T-helper 22 cell (primary cell): ENCODE measurements around the gene GNS.
"Not testable (repeated sequence)": the region's sequence is repeated elsewhere in the genome, so short reads cannot be mapped to it uniquely, and the experiment has no call there.

ENCODE experiments used
- DNase-seq: peaks from one replicate; pipeline ENCODE4 v3.0.0-alpha.2; 2020; ENCODE audit warnings: low read depth

The GNS gene

DNA sequence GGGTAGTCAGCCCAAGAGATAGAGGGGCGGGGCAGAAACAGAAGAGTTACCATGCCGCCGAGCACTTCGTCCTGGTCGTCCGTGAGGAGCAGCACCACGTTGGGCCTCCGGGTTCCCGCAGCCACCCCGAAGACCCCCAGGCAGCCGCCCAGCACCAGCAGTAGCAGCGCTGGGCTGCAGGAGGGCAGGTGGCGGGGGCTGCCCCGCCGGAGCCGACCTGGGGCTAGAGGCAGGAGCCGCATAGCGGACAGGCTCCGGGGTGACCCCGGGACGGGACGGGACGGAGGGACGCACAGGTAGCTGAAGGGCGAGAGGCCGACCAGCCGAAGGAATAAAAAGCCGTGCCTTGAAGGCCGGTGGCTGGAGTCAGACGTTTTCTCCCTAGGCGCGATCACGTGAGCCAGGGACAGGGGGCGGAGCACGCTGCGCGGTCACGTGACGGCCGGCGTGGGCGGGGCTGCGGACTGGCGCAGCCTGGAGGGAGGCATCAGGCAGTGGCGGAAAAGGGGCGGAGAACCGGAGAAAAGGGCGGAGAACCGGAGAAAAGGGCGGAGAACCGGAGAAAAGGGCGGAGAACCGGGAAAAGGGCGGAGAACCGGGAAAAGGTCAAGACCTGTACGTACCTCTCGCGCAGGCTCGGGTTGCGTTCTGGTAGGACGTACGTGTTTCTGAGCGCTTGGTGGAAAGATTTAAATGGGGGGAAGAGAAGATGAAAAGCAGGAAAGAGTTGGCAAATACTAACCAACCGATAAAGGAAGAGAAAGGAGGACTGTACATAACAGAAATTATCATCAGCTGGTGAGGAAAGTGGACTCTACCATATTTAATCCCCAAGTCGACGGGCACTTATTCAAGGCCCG, at the start of gene GNS:
Gene GNS, minus strand, starts transcription at position 372 of the 860 bp plus-strand sequence. Its CDS starts 130 bp downstream, at position 242.
- DNase-seq, result peak; percentile 88

DNA sequence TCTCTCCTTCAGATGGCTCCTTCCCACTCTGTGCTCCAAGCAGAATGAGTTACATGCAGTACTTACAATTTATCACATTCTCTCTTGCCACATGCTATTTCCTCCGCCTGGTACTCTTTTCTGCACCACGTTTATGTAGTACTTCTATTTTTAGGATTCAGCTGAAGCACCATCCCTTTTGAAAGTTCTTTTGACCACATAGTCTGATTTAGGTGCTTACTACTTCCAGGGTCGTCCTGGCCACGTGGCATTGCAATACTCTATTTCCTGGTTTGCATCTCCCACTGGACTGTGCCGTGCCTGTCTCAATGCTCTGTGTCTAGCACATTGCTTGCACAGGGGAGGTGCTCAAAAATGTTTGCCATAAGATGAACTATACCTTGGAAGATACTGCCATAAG, 48.9 kb upstream of the GNS start:
- no peak for DNase-seq

DNA sequence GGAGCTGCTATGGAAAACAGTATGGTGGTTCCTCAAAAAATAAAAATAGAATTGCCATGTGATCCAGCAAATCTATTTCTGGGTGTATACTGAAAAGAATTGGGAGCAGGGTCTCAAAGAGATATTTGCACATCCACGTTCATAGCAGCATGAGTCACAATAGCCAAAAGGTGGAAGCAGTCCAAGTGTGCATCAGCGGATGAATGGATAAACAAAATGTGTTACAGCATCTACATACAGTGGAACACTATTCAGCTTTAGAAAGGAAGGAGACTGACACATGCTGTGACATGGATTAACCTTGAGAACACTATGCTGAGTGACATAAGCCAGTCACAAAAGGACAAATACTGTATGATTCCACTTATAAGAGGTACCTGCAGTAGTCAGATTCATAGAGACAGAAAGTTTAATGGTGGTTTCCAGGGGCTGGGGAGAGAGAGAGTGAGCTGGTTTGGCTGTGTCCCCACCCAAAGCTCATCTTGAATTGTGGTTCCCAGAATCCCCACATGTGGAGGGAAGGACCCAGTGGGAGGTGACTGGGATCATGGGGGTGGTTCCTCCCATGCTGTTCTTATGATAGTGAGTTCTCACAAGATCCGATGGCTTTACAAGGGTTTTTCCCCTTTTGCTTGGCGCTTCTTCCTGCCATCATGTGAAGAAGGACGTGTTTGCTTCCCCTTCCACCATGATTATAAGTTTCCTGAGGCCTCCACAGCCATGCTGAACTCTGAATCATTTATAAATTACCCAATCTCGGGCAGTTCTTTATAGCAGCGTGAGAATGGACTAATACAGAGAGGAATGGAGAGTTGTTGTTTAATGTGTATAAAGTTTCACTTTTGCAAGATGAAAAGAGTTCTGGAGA, 47.6 kb upstream of the GNS start:
- DNase-seq, result no peak

DNA sequence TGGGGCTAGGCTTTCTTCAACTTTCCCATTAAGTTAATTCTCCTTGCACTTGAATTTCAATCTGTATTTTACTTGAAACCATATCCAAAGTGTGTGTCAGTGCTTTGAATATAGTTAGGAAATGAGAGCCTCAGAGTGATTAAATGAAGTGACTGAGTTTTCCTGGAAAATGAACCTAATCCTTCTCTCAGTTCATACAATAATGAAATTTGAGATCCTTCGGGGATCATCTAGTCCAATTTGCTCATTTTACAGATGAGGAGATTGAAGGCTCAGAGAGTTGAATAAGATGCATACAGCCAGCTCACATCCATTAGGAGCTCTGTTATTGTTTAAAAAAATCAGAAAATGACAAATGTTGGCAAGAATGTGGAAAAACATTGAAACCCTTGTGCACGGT, 47.0 kb upstream of the GNS start:
- DNase-seq, result no peak

DNA sequence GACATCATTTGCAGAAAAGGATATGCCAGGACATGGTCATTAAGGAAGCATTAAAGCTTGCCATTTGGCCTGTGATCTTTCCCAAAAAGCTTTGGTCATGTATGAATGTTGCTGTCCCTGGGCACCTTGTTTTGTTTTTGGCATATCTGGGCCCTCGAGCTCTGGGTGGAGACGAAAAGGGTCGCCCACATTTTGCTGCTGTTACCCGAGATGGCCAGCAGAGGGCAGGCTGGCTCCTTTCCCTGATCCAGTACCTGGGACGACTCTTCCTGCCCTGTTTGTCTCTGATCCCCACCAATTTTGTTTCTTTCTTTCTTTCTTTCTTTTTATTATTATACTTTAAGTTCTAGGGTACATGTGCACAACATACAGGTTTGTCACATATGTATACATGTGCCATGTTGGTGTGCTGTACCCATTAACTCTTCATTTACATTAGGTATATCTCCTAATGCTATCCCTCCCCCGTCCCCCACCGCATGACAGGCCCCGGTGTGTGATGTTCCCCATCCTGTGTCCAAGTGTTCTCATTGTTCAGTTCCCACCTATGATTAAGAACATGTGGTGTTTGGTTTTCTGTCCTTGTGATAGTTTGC, 43.1 kb upstream of the GNS start:
- DNase-seq, result not testable (repeated sequence)

DNA sequence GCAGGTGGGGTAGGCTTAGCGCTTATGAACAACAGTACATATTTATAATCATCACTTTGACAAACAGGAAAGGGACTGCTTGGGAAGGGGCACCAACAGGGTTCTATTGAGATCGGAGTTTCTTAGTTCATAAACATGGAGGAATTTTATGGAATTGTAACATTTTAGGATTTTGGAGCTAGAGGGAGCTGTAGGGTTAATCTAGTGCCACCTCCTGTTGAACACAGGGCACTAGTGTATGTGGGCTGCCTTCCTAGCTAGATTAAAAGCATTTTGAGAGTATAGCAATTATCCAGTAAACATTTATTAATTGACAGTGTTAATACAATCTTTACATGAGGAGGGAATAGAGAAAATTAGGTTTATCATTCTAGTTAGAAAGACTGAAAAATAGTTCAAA, 42.2 kb upstream of the GNS start:
- no peak for DNase-seq

DNA sequence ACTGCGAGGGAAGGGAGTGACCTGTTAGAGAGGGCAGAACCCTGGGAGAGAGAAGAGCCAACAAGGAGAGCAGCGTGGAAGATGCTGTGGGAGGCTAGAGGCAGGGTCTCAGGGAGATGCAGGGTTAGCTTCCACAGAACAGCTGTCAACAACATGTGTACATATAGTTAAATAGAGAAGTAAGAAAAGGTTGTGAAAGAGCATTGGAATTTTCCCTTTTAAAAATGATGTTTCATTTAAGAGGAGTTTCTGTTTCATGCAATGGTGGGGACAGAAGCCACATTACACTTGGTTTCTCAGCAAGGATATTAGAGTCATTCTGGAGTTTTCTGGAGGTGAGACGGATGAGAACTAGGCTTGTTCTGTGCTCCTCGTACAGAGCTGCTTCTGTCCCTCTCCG, 41.4 kb upstream of the GNS start:
- no peak for DNase-seq

DNA sequence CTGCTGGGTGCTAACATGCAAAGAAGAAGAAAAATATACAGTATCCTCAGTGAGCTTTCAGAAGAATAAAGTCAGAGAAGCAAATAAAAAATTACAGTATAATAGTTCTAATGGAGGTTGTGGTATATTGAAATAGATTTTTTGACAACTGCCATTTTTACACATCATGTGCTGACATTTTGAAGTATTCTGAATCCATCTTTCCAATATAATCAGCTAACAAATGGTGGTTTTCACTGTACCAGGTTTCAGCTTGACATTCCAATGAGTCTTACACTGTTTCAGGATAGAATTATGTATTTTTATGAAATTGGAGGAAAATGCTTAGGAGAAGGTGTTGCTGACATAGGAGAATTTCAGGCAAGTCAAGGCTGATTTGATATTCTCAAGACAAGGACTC, 39.0 kb upstream of the GNS start:
- DNase-seq, result no peak

DNA sequence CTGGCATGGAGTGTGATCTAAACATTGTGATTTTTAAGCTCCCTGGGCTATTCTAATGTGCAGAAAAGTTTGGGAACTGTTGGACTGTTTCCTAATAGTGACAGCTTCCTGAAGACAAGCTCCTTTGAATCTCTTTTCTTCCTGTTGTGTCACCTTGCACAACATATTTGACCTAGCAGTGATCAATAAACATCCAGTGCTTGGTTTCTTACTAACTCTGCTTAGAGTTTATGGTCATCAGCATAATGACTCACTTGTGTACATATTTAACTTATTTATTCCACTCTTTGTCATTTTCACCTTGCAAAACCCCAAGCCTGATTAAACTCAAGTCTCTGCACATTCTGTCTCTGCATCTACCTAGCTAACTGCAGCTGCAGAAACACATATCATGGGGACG, 38.0 kb upstream of the GNS start:
- no peak for DNase-seq

DNA sequence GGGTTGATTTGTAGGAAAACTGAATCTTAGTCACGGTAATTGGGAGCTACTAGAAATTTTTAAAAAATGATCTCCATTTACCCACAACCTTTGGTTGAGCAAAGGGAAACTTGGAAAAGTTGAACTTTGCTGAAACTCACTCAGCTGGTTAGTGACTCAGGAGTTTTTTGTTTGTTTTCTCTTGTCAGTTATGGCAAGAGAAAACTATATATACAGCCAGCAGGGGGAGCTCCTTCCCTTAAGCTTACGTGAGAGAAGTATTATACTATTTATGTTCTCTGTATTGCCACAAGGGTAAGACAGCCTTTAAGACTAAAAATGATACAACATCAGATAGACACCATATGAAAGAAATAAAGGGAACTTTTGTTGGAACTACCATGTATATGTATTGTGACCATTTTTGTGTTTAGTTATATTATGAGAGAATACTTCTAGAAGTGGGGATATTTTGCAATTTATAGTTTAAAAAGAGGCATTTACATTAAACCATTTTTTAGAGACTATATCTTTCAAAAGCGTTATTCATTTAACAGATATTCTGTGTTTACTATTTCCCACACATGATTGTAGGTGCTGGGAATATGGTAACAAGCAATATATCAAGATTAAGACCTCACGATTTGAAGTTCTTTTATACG, 37.1 kb upstream of the GNS start:
- DNase-seq, result no peak

DNA sequence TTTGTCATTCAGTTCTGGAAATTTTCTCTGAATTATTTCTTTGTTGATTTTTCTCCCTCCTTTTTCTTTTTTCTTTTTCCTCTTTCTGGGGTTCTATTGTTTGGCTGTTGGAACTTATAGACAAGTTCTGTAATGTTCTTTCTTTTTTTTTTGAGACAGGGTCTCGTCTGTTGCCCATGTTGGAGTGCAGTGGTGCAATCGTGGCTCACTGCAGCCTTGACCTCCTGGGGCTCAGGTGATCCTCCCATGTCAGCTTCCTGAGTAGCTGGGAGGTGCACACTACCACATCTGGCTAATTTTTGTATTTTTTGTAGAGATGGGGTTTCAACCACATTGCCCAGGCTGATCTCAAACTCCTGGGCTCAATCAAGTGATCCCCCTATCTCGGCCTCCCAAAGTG, 35.1 kb upstream of the GNS start:
- DNase-seq, result no peak

DNA sequence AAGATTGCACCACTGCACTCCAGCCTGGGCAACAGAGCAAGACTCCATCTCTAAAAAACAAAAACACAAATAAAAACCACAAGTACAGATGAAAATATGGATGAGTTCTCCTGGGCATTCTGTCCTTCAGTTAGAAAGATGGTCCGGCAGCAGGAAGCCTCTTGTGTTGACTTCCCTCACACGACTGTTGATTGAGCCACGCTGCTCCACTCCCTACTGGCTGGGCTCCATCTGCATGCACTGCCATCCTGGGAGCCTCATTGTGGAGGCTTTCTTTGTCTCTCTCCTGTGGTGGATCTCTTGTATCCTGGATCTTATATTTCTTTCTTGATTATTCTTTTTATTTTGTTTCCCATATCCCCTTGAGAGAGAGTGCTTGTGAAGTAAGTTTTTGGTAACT, 34.4 kb upstream of the GNS start:
- DNase-seq, result no peak

DNA sequence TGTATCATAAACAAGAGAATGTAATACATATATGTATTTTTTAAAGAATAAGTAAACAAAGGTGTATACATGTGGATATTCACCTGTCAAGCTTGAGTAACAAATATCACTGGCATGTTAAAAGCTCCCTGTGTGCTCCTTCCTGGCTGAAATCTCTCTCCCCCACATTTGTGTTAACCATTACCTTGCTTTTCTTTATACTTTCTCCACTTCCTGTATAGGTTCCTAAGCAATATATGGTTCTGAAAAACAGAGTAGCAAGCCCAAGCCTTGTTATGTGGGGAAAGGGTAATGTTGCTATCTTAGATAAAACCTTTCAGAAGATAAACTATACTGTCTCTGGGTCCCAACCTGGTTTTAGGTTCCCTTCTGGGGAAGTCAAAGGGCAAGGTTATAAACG, 32.9 kb upstream of the GNS start:
- no peak for DNase-seq

DNA sequence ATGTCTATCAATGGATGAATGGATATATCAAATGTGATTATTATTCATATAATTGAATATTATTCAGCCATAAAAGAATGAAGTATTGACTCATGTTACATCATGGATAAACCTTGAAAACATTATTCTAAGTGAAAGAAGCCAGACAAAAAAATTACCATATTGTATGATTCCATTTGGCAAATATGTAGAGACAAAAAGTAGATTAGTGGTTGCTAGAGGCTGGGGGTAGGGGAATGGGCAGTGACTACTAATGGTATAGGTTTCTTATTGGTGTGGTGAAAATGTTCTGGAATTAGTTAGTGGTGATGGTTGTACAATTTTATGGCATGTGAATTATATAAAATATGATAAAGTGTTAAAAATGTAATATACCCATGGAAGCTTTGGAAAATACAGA, 31.8 kb upstream of the GNS start:
- no peak for DNase-seq

DNA sequence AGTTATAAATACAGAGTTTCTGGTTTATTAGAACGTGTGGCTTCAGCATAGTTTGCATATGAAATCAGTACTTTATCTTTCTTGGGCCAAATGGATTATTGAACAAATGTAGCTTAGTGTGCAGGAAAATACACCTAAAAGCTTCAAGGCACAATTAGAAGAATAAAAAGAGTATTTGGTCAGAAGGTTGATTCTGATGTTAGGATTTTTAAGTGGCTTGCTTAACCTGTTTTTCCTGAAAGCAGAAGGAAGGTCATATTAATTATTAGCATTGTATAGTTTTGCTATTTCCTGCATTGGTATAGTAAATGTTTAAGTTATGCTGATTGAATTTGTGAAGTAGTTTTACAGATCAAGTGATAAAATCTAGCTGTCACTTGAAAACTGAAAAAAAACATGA, 31.0 kb upstream of the GNS start:
- DNase-seq, result no peak

DNA sequence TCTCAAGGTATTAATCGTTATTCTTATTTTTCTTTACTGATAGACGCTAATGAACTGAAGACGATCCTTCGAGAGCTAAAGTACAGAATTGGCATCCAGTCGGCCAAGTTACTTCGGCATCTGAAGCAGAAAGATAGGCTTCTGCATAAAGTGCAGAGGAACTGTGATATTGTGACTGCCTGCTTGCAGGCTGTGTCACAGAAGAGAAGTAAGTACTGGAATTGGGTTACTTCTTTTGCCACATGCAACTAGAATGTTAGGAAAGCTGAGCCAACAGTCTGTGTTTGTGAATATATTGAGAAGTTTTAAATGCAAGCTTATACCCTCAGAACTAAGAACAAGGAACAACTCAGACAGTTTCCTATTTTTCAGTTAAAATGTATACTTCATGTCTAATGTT, 26.6 kb upstream of the GNS start:
- no peak for DNase-seq

DNA sequence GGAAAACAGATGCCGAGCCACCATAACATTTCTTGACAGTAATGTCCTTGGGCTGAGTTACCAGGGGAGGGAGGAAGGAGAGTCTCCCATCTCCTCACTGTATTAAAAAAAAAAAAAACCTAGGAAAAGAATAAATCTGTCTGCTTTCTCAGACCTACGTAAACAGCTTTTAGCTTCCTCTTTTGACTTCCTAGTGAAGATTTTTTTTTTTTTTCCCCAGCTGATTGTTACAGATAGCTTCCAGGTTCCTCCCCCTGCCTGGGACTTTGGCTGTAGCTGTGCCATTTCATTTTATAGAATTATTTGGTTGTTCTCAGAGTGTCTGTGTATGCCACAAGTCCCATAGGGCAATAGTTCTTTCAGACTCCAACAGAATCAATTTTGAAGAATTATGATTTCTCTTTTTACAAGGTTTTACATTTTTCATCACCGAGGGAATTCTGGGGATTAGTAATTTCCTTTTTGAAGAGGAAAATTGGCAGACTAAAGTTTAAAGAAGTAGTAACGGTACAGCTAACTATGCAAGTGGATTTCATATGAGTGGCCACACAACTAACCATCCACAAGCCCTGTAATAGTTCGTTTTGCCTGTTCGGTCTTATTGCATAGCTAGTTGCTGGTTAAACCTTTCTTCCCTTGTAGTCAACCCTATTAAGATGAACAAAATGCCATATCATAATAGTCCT, 23.1 kb upstream of the GNS start:
- no peak for DNase-seq

DNA sequence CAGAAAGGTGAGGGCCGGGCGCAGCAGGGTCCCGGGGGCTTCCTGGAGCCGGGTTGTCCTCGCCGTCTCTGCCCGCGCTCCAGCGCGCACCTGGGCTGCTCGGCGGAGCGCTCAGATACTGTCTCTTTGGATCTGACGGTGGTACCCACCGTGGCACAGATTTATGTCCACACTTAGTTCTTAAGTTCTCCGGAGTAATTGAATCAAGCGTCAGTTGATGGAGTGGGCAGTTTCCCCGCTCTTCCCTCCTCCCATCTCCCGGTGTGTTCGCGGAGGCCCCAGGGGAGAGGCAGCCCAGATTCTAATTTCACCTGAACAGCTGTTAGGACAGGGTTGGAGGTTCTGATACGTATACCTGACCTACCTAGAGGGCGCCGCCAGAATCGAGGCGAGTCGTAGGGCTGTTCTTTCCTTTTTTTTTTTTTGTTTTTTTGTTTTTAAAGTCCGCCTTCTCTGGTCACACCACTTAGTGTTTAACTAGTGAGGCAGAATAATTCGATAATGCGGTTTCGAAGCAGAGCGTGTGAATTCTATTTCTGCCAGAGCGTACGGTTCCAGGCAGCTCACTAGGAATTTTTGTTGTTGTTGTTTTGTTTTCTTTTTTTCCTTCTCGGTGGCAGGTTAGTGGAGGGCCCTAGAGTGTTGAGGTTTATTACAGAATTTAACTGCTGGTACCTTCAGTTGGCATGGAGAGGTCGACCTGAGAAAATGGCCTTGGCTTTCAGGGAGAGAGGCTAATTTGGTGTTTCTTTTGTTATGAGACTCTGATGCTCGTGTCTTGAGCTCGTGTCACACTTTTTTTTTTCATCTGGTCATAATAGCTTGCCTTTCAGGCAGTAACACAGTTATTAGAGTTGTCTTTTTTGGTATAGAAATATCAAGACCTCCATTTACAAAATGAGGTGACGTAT, 22.3 kb upstream of the GNS start:
- DNase-seq, result no peak

DNA sequence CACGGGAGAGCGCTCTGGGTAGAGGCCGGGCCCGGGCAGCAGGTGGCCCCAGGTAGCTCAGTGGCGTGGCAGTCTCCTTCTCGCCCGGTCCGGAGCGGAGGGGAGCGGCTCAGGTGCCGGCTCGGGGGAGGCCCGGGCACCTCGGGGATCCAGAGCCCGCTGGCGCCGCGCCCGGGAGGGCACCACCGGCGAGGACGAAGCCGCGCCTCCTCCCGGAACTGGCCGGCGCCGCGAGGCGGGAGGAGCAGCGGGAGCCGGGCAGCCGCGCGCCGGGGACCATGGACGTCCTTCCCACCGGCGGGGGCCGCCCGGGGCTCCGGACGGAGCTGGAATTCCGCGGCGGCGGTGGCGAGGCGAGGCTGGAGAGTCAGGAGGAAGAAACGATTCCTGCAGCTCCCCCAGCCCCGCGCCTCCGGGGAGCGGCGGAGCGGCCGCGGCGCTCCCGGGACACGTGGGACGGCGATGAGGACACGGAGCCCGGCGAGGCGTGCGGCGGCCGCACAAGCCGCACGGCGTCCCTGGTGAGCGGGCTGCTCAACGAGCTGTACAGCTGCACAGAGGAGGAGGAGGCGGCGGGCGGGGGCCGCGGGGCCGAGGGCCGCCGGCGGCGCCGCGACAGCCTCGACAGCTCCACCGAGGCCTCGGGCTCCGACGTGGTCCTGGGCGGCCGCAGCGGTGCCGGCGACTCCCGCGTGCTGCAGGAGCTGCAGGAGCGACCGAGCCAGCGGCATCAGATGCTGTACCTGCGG, 21.5 kb upstream of the GNS start:
- no peak for DNase-seq

DNA sequence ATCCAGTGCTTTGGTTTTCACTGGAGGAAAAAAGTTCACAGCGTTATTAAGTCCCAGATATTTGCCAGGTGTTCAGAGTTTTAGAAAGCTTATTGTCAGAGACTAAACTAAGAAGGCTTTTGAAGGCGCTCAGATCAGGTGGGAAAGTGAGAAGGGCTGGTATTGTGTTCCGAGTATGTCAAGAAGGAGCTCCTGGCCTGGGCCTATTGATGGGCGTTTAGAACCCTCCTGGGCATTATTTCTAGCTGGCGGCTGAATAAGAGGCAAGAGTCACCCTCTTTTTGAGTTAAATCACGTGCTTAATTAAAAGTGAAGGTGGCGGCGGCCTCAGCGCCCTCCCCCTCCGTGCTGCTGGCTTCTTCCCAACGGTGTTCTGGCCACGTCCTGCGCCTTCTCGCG, 20.9 kb upstream of the GNS start:
- DNase-seq, result no peak
